AG10803 (cell line): ENCODE measurements around the gene KCNH5.

Source experiments
- DNase-seq: peaks from one replicate; pipeline ENCODE4 v3.0.0; 2010; ENCODE audit warnings: low read depth
- H3K4me3 ChIP-seq: 2 replicates; pipeline ENCODE4 v1.5.1; 2011; ENCODE audit warnings: mild to moderate bottlenecking, low read length, control low read depth
- TF ChIP-seq, protein P1 (sequence below): conservative IDR thresholded peaks from 2 replicates; pipeline ENCODE4 v1.5.1; 2011; ENCODE audit warnings: mild to moderate bottlenecking, low read length, control low read depth, inconsistent platforms

Gene KCNH5

GRCh38 chr14:62897771-62898170, 147.5 kb downstream of the KCNH5 start:
- H3K4me3 ChIP-seq, result no peak overlapping the region
- TF ChIP-seq, protein P1, sequence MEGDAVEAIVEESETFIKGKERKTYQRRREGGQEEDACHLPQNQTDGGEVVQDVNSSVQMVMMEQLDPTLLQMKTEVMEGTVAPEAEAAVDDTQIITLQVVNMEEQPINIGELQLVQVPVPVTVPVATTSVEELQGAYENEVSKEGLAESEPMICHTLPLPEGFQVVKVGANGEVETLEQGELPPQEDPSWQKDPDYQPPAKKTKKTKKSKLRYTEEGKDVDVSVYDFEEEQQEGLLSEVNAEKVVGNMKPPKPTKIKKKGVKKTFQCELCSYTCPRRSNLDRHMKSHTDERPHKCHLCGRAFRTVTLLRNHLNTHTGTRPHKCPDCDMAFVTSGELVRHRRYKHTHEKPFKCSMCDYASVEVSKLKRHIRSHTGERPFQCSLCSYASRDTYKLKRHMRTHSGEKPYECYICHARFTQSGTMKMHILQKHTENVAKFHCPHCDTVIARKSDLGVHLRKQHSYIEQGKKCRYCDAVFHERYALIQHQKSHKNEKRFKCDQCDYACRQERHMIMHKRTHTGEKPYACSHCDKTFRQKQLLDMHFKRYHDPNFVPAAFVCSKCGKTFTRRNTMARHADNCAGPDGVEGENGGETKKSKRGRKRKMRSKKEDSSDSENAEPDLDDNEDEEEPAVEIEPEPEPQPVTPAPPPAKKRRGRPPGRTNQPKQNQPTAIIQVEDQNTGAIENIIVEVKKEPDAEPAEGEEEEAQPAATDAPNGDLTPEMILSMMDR, result no peak
- DNase-seq, result no peak

GRCh38 chr14:62896932-62897456, 148.3 kb downstream of the KCNH5 start:
- no peak overlapping the region for H3K4me3 ChIP-seq
- no peak for DNase-seq
- TF ChIP-seq, protein P1, result no peak

GRCh38 chr14:62894736-62895135, 150.5 kb downstream of the KCNH5 start:
- no peak overlapping the region for H3K4me3 ChIP-seq
- TF ChIP-seq, protein P1, result no peak
- no peak for DNase-seq

DNA sequence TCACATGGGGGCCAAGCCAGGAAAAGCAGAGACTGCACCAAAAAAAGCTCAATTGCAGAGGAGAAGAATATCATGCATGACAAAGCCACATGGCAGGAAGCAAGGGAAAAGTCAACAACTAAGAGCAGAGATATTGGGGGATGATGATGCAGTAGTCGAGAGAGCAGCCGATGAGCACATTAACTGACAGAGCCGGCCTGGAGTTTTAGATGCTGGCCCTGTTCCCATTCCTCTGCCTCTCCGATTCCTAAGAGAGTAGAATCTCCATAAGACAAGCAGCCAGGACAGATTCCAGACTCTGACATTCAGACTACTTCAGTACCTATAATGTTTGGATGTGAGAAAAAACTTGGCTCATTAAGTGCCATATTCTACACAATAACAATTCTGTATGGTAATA, 155.9 kb downstream of the KCNH5 start:
- DNase-seq, result no peak
- H3K4me3 ChIP-seq, result no peak overlapping the region
- TF ChIP-seq, protein P1, result no peak

- H3K4me3 ChIP-seq, result no peak overlapping the region
- TF ChIP-seq, protein P1, result no peak
Observed at GRCh38 chr14:62886461-62886860, 158.8 kb downstream of the KCNH5 start.

DNA sequence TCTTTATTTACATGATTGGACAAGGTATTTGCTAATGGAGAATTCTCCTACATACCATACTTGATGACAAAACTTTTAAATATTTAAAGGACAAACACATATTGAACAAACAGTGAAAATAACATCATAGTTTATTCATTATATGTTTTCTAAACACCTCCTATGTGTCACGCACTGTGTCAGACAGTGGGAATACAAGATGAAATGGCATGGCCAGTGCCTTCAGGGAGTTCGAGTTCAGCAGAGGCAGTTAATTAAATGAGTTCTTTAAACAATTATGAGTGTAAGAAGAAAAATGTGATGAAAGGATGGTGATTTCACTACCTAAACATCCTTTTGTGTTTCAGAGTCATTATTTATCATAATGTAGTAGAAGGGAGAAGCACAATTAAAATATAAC, 159.8 kb downstream of the KCNH5 start:
- H3K4me3 ChIP-seq, result no peak overlapping the region
- TF ChIP-seq, protein P1, result no peak
- no peak for DNase-seq

More at GRCh38 chr14:62886461-62886860, 158.8 kb downstream of the KCNH5 start:
- DNase-seq, result no peak

DNA sequence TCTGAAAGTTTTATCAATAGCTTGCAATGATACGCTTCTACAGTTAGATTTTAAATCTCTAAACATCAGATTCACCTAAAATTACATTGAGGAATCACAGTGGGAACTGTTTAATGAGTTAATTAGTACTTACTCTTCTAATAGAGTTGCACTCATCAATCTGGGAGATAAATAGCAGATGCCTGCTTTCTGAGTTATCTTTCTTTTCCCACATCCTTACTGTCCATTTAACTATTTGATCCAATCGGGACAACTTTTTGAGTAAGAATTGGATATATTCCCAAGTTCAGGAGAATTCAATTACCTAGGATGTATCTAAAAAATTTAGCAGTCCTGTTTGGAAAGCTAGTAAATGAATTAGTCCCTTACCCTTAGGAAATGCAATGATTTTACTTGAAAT, 162.3 kb downstream of the KCNH5 start:
- no peak for DNase-seq
- no peak overlapping the region for H3K4me3 ChIP-seq
- TF ChIP-seq, protein P1, result no peak
